SK-N-SH (cell line): ENCODE data around the gene LCE4A.

Experiments
- EP300 ChIP-seq, 2 experiments: IDR thresholded peaks; 2 replicates each; pipeline versions ENCODE4 v1.4.0 to v1.6.1; 2012; ENCODE audit warnings: borderline replicate concordance in 1 of 2, low read depth in 1 of 2, low read length in 1 of 2
- FOXM1 ChIP-seq: IDR thresholded peaks from 2 replicates; pipeline ENCODE4 v1.4.0; 2012; ENCODE audit warnings: low read depth, mild to moderate bottlenecking
- GABPA ChIP-seq: IDR thresholded peaks from 2 replicates; pipeline ENCODE4 v1.4.0; 2012; ENCODE audit warnings: low read depth, mild to moderate bottlenecking
- MAX ChIP-seq: IDR thresholded peaks from 2 replicates; pipeline ENCODE4 v1.4.0; 2012; ENCODE audit warnings: low read depth
- MXI1 ChIP-seq: IDR thresholded peaks from 2 replicates; pipeline ENCODE4 v1.6.1; 2012; ENCODE audit warnings: mild to moderate bottlenecking, low read depth, low read length, improper control_type of control experiment
- NRF1 ChIP-seq: IDR thresholded peaks from 2 replicates; pipeline ENCODE4 v1.6.1; 2012; ENCODE audit warnings: low read depth, mild to moderate bottlenecking, low read length
- PBX3 ChIP-seq: IDR thresholded peaks from 2 replicates; pipeline ENCODE4; 2012
- RFX5 ChIP-seq: IDR thresholded peaks from 2 replicates; pipeline ENCODE4 v1.6.1; 2012; ENCODE audit warnings: mild to moderate bottlenecking, improper control_type of control experiment, low read length
- SIN3A ChIP-seq: IDR thresholded peaks from 2 replicates; pipeline ENCODE4 v1.6.1; 2012; ENCODE audit warnings: low read depth, mild to moderate bottlenecking, low read length, moderate library complexity, borderline replicate concordance
- TAF1 ChIP-seq: IDR thresholded peaks from 2 replicates; pipeline ENCODE4 v1.6.1; 2012; ENCODE audit warnings: low read depth, mild to moderate bottlenecking, low read length, moderate library complexity, borderline replicate concordance
- TCF12 ChIP-seq: IDR thresholded peaks from 2 replicates; pipeline ENCODE4 v1.4.0; 2012
- USF1 ChIP-seq: IDR thresholded peaks from 2 replicates; pipeline ENCODE4 v1.4.0; 2012; ENCODE audit warnings: low read depth, borderline replicate concordance
- YY1 ChIP-seq: IDR thresholded peaks from 2 replicates; pipeline ENCODE4 v1.4.0; 2012; ENCODE audit warnings: low read depth, mild to moderate bottlenecking
- TF ChIP-seq, protein P1 (sequence below): fragments of 200-600 bp; sonication (generic); IDR thresholded peaks from 2 replicates; pipeline ENCODE4 v1.6.1; 2017; ENCODE audit warnings: antibody characterized with exemption, mild to moderate bottlenecking, moderate library complexity

- TF ChIP-seq, protein P1, sequence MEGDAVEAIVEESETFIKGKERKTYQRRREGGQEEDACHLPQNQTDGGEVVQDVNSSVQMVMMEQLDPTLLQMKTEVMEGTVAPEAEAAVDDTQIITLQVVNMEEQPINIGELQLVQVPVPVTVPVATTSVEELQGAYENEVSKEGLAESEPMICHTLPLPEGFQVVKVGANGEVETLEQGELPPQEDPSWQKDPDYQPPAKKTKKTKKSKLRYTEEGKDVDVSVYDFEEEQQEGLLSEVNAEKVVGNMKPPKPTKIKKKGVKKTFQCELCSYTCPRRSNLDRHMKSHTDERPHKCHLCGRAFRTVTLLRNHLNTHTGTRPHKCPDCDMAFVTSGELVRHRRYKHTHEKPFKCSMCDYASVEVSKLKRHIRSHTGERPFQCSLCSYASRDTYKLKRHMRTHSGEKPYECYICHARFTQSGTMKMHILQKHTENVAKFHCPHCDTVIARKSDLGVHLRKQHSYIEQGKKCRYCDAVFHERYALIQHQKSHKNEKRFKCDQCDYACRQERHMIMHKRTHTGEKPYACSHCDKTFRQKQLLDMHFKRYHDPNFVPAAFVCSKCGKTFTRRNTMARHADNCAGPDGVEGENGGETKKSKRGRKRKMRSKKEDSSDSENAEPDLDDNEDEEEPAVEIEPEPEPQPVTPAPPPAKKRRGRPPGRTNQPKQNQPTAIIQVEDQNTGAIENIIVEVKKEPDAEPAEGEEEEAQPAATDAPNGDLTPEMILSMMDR: no peak
- TF ChIP-seq YY1: no peak
- TF ChIP-seq EP300 (IDR thresholded peaks at IDR 0.05; ENCODE audit: borderline replicate concordance in 1 of 2, low read depth in 1 of 2, low read length in 1 of 2): no peak
- no peak for TF ChIP-seq GABPA
- TF ChIP-seq USF1: no peak
- TF ChIP-seq FOXM1: no peak
- no peak for TF ChIP-seq SIN3A
- no peak for TF ChIP-seq TAF1
- TF ChIP-seq NRF1: no peak
- no peak for TF ChIP-seq MAX
- TF ChIP-seq RFX5: no peak
- TF ChIP-seq MXI1: no peak
- TF ChIP-seq PBX3: no peak
- TF ChIP-seq TCF12: no peak
Measured at GRCh38 chr1:152747831-152748230, 39.9 kb downstream of the LCE4A start.
